NT2/D1 (cell line): Measurements from ENCODE around the gene SCYL3.

Source experiments
- YY1 ChIP-seq: IDR thresholded peaks from 2 replicates; pipeline ENCODE4 v1.6.1; 2011; ENCODE audit not compliant: insufficient read length, insufficient read depth
- ZNF274 ChIP-seq: IDR thresholded peaks from 2 replicates; pipeline ENCODE4 v1.6.1; 2011; ENCODE audit warnings: mild to moderate bottlenecking, low read depth, low read length

- no peak for TF ChIP-seq YY1
- TF ChIP-seq ZNF274, result no peak
Observed at GRCh38 chr1:169835647-169836046, 58.0 kb downstream of the SCYL3 start.
